ENCODE data around the gene ARHGAP9. TPM values are rescaled to one million over a fixed set of nuclear protein-coding genes. Genes with fewer than 3 reads are reported as not detected.
"Not testable (repeated sequence)": the region's sequence is repeated elsewhere in the genome, so short reads cannot be mapped to it uniquely, and the experiment has no call there.

ARHGAP9 gene
- total and polyA plus RNA-seq, 2 experiments from 2014 or later = 2.3 TPM; not detected in 1

GRCh38 chr12:57498132-57498502 lies 18.5 kb upstream of the ARHGAP9 start:
- Histone ChIP-seq H3K27ac (no peak overlapping the region), H3K27me3 (no peaks in the 10 kb centered on the region), H3K36me3 (peaks cover 24% of the 10 kb centered on the region), H3K4me1 (ENCODE audit: low read depth) (no peaks in the 10 kb centered on the region), H3K4me3 (no peak overlapping the region), H3K9me3 (ENCODE audit: low read depth) (no peaks in the 10 kb centered on the region)
- TF ChIP-seq, protein P1, sequence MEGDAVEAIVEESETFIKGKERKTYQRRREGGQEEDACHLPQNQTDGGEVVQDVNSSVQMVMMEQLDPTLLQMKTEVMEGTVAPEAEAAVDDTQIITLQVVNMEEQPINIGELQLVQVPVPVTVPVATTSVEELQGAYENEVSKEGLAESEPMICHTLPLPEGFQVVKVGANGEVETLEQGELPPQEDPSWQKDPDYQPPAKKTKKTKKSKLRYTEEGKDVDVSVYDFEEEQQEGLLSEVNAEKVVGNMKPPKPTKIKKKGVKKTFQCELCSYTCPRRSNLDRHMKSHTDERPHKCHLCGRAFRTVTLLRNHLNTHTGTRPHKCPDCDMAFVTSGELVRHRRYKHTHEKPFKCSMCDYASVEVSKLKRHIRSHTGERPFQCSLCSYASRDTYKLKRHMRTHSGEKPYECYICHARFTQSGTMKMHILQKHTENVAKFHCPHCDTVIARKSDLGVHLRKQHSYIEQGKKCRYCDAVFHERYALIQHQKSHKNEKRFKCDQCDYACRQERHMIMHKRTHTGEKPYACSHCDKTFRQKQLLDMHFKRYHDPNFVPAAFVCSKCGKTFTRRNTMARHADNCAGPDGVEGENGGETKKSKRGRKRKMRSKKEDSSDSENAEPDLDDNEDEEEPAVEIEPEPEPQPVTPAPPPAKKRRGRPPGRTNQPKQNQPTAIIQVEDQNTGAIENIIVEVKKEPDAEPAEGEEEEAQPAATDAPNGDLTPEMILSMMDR (IDR thresholded peaks at IDR 0.05; ENCODE audit: low read depth, low read length) = peak; percentile 5
- DNase-seq (ENCODE audit: low read depth in 1 of 2, low spot score in 1 of 2) = no peak

- no peak for DNase-seq (ENCODE audit: low read depth in 1 of 2, low spot score in 1 of 2)
- H3K9me3 ChIP-seq (ENCODE audit: low read depth) = no peaks in the 10 kb centered on the region
- TF ChIP-seq, protein P1 (IDR thresholded peaks at IDR 0.05; ENCODE audit: low read depth, low read length) = no peak
- no peak overlapping the region for H3K27ac ChIP-seq
- no peaks in the 10 kb centered on the region for H3K27me3 ChIP-seq
- H3K36me3 ChIP-seq = peaks cover 29% of the 10 kb centered on the region
- H3K4me3 ChIP-seq = no peak overlapping the region
- no peaks in the 10 kb centered on the region for H3K4me1 ChIP-seq (ENCODE audit: low read depth)
Observed at GRCh38 chr12:57497223-57498131, 17.8 kb upstream of the ARHGAP9 start.

- TF ChIP-seq, protein P1 (IDR thresholded peaks at IDR 0.05; ENCODE audit: low read depth, low read length) = no peak
- H3K4me1 ChIP-seq (ENCODE audit: low read depth) = no peaks in the 10 kb centered on the region
- no peak overlapping the region for H3K27ac ChIP-seq
- no peak overlapping the region for H3K4me3 ChIP-seq
- no peaks in the 10 kb centered on the region for H3K9me3 ChIP-seq (ENCODE audit: low read depth)
- DNase-seq (ENCODE audit: low read depth in 1 of 2, low spot score in 1 of 2) = no peak
- peaks cover 27% of the 10 kb centered on the region for H3K36me3 ChIP-seq
- no peaks in the 10 kb centered on the region for H3K27me3 ChIP-seq
Observed at GRCh38 chr12:57496822-57497221, 17.2 kb upstream of the ARHGAP9 start.

DNA sequence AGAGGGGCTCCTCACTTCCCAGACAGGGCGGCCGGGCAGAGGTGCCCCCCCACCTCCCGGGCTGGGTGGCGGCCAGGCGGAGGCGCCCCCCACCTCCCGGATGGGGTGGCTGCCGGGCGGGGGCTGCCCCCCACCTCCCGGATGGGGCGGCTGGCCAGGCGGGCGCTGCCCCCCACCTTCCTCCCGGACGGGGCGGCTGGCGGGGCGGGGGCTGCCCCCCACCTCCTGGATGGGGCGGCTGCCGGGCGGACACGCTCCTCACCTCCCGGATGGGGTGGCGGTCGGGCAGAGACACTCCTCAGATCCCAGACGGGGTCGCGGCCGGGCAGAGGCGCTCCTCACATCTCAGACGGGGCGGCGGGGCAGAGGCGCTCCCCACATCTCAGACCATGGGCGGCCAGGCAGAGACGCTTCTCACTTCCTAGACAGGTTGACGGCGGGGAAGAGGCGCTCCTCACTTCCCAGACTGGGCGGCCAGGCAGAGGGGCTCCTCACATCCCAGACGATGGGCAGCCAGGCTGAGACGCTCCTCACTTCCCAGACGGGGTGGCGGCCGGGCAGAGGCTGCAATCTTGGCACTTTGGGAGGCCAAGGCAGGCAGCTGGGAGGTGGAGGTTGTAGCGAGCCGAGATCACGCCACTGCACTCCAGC lies 15.5 kb upstream of the ARHGAP9 start:
- H3K27me3 ChIP-seq; H3K4me1 ChIP-seq (ENCODE audit: low read depth); H3K27ac ChIP-seq; DNase-seq (ENCODE audit: low read depth in 1 of 2, low spot score in 1 of 2); H3K9me3 ChIP-seq (ENCODE audit: low read depth); H3K4me3 ChIP-seq: not testable (repeated sequence)
- peaks cover 31% of the 10 kb centered on the region for H3K36me3 ChIP-seq

DNA sequence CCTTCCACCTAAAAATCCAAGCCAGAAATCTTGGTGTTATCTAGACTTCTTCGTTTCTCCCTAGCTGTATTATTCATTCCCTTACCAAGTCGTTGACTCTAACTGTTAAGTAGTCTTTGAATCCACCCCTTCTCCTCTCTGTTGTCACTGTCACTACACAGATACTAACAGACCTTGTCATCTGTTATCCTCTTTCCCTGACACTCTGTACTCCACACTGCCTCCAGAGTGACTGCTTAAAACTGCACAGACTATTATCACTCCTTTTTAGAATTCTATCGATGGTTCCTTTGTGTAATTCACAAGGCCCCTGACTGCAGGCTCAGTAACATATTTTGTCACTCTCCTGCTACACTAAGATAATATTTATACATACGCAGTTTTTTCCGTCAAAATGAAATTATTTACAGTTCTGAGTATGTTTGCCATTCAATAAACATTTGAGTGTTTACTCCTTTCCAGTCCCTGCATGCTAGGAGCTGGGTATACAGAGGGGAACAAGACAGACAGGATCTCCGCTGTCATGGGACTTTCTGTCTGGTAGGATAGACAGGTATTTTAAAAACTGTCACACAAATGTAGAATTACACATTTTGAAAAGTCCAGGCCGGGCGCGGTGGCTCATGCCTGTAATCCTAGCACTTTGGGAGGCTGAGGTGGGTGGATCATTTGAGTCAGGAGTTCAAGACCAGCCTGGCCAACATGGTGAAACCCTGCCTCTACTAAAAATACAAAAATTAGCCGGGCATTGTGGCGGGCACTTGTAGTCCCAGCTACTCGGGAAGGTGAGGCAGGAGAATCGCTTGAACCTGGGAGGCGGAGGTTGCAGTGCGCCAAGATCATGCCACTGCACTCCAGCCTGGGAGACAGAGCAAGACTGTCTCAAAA lies 12.0 kb upstream of the ARHGAP9 start:
- Histone ChIP-seq H3K4me1 (ENCODE audit: low read depth) (peaks cover 6% of the 10 kb centered on the region), H3K27ac (no peak overlapping the region), H3K36me3 (peaks cover 19% of the 10 kb centered on the region), H3K27me3 (no peaks in the 10 kb centered on the region), H3K9me3 (ENCODE audit: low read depth) (no peaks in the 10 kb centered on the region), H3K4me3 (no peak overlapping the region)
- DNase-seq (ENCODE audit: low read depth in 1 of 2, low spot score in 1 of 2) = no peak
- TF ChIP-seq, protein P1 (IDR thresholded peaks at IDR 0.05; ENCODE audit: low read depth, low read length) = peak; percentile 14

All from cardiac muscle cell (in vitro differentiated cells and primary cell).